ENCODE results near the gene TDP1.

DNA sequence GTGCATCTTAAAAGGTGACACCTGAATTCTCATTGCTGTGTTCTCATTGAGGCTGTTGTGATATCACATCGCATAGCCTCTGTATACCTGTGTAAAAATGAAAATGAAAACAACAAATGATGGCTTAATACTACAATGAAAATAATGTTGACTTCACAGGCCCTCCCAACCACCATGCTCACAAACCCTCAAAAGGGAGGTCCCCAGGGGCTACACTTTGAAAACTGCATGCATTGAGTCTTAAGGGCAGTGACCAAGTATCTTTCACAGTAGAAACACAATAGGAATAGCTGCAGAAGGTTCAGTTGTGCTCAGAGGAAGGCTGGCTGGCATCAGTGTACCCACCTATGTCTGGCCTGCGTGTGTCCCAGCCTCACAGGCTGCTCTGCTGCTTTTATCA lies 78.4 kb downstream of the TDP1 start:
- TF ChIP-seq, protein P1, sequence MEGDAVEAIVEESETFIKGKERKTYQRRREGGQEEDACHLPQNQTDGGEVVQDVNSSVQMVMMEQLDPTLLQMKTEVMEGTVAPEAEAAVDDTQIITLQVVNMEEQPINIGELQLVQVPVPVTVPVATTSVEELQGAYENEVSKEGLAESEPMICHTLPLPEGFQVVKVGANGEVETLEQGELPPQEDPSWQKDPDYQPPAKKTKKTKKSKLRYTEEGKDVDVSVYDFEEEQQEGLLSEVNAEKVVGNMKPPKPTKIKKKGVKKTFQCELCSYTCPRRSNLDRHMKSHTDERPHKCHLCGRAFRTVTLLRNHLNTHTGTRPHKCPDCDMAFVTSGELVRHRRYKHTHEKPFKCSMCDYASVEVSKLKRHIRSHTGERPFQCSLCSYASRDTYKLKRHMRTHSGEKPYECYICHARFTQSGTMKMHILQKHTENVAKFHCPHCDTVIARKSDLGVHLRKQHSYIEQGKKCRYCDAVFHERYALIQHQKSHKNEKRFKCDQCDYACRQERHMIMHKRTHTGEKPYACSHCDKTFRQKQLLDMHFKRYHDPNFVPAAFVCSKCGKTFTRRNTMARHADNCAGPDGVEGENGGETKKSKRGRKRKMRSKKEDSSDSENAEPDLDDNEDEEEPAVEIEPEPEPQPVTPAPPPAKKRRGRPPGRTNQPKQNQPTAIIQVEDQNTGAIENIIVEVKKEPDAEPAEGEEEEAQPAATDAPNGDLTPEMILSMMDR (IDR thresholded peaks at IDR 0.05): no peak
- no peak for TF ChIP-seq POLR2A (IDR thresholded peaks at IDR 0.05)

Data from lower leg skin (tissue), 3 donors.